Lower leg skin (tissue), 3 donors: Measurements from ENCODE around the gene BANF2.

ENCODE experiments used
- POLR2A ChIP-seq, 2 donors: fragments of 450-650 bp; IDR thresholded peaks; one replicate each; pipeline ENCODE4 v1.6.1; 2016 to 2017; ENCODE audit warnings: antibody characterized with exemption in 2 of 2, mild to moderate bottlenecking in 1 of 2, moderate library complexity in 1 of 2
- TF ChIP-seq, protein P1 (sequence below), 3 donors: fragments of 450-650 bp; IDR thresholded peaks; one replicate each; pipeline ENCODE4 v1.5.1; 2016; ENCODE audit warnings: antibody characterized with exemption in 3 of 3, mild to moderate bottlenecking in 3 of 3, moderate library complexity in 2 of 3

DNA sequence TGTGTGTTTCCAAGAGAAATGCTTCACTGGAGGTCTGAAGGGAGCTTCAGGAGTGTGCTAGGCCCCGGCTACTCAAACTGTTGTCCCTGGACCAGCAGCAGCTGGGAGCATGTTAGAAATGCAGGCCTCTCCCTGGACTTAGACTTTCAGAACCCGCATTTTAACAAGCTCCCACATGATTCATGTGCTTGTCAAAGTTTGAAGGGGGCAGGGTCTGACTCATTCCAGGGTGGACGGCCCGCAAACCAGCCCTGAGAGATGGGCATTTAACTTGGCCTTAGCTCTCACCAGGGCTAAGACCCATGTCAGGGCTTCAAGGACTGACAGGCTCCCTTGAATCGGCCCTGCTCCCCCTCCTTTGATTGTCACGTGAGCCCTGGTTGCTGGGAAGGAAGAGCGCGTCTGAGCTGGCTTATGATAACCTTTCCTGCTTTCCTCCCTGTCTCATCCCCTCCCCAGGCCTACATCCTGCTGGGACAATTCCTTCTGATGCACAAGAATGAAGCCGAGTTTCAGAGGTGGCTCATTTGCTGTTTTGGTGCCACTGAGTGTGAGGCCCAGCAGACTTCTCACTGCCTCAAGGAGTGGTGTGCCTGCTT, 35.5 kb downstream of the BANF2 start:
- TF ChIP-seq, protein P1, sequence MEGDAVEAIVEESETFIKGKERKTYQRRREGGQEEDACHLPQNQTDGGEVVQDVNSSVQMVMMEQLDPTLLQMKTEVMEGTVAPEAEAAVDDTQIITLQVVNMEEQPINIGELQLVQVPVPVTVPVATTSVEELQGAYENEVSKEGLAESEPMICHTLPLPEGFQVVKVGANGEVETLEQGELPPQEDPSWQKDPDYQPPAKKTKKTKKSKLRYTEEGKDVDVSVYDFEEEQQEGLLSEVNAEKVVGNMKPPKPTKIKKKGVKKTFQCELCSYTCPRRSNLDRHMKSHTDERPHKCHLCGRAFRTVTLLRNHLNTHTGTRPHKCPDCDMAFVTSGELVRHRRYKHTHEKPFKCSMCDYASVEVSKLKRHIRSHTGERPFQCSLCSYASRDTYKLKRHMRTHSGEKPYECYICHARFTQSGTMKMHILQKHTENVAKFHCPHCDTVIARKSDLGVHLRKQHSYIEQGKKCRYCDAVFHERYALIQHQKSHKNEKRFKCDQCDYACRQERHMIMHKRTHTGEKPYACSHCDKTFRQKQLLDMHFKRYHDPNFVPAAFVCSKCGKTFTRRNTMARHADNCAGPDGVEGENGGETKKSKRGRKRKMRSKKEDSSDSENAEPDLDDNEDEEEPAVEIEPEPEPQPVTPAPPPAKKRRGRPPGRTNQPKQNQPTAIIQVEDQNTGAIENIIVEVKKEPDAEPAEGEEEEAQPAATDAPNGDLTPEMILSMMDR (IDR thresholded peaks at IDR 0.05) = no peak
- TF ChIP-seq POLR2A (IDR thresholded peaks at IDR 0.05) = no peak
